Measurements from ENCODE around the gene ACOX3. TPM values are rescaled to one million over a fixed set of nuclear protein-coding genes. Genes with fewer than 3 reads are reported as not detected.
"Not testable (repeated sequence)": the region's sequence is repeated elsewhere in the genome, so short reads cannot be mapped to it uniquely, and the experiment has no call there.

The ACOX3 gene
- total RNA-seq, 4 donors from 2014 or later: 42.3 to 86.2 (median 50.3) TPM

GRCh38 chr4:8349664-8350236 lies 90.8 kb downstream of the ACOX3 start:
- no peak overlapping the region for H3K27ac ChIP-seq
- intact Hi-C loops (cut with DNase I): no loop called here
- peaks cover 0 to 5% (median 0%) of the 10 kb centered on the region in 4 donors for H3K27me3 ChIP-seq
- TF ChIP-seq POLR2A (IDR thresholded peaks at IDR 0.05) (no peak), CTCF (IDR thresholded peaks at IDR 0.05) (no peak)
- no peak for DNase-seq
- peaks cover 0 to 14% (median 4%) of the 10 kb centered on the region in 3 donors for H3K4me1 ChIP-seq
- no peaks in the 10 kb centered on the region for H3K36me3 ChIP-seq
- no peak overlapping the region for H3K4me3 ChIP-seq
- no peaks in the 10 kb centered on the region for H3K9me3 ChIP-seq
- 83 to 84% methylated on average over 5 of the region's 7 CpGs for WGBS, 2 donors

GRCh38 chr4:8349236-8349635 lies 91.3 kb downstream of the ACOX3 start:
- DNase-seq; intact Hi-C loops (cut with DNase I); H3K36me3 ChIP-seq; H3K9me3 ChIP-seq; H3K4me3 ChIP-seq; H3K27ac ChIP-seq; H3K27me3 ChIP-seq: not testable (repeated sequence)
- H3K4me1 ChIP-seq: peaks cover 0 to 14% (median 4%) of the 10 kb centered on the region in 3 donors
- 70 to 89% methylated on average over 3 to 6 of the region's 11 CpGs for WGBS, 2 donors

GRCh38 chr4:8348071-8348470 lies 92.5 kb downstream of the ACOX3 start:
- no peak for DNase-seq
- no peaks in the 10 kb centered on the region for H3K36me3 ChIP-seq
- no peak for TF ChIP-seq POLR2A (IDR thresholded peaks at IDR 0.05)
- no peak for TF ChIP-seq CTCF (IDR thresholded peaks at IDR 0.05)
- 50 to 85% methylated on average over 2 to 4 of the region's 6 CpGs for WGBS, 2 donors
- H3K9me3 ChIP-seq: no peaks in the 10 kb centered on the region
- H3K4me3 ChIP-seq: no peak overlapping the region
- H3K4me1 ChIP-seq: peaks cover under 1 to 21% (median 7%) of the 10 kb centered on the region in 3 donors
- intact Hi-C loops (cut with DNase I): no loop called here
- H3K27ac ChIP-seq: no peak overlapping the region
- peaks cover 0 to 5% (median 0%) of the 10 kb centered on the region in 4 donors for H3K27me3 ChIP-seq

GRCh38 chr4:8347660-8348059 lies 92.9 kb downstream of the ACOX3 start:
- TF ChIP-seq POLR2A (IDR thresholded peaks at IDR 0.05) (no peak), CTCF (IDR thresholded peaks at IDR 0.05) (no peak)
- Histone ChIP-seq H3K27me3 (peaks cover 0 to 5% (median 0%) of the 10 kb centered on the region in 4 donors), H3K4me3 (no peak overlapping the region), H3K4me1 (peaks cover 4 to 24% (median 5%) of the 10 kb centered on the region in 3 donors), H3K9me3 (no peaks in the 10 kb centered on the region), H3K27ac (no peak overlapping the region), H3K36me3 (no peaks in the 10 kb centered on the region)
- intact Hi-C loops (cut with DNase I): no loop called here
- no peak for DNase-seq
- WGBS, 2 donors: 60 to 94% methylated on average over 1 to 3 of the region's 7 CpGs

GRCh38 chr4:8346838-8347605 lies 93.5 kb downstream of the ACOX3 start:
- Histone ChIP-seq H3K36me3 (no peaks in the 10 kb centered on the region), H3K4me1 (peaks cover 3 to 21% (median 4%) of the 10 kb centered on the region in 3 donors), H3K4me3 (no peak overlapping the region), H3K9me3 (no peaks in the 10 kb centered on the region), H3K27ac (no peak overlapping the region), H3K27me3 (peaks cover 0 to 5% (median 0%) of the 10 kb centered on the region in 4 donors)
- intact Hi-C loops (cut with DNase I): no loop called here
- TF ChIP-seq POLR2A (IDR thresholded peaks at IDR 0.05) (no peak), CTCF (IDR thresholded peaks at IDR 0.05) (no peak)
- no peak for DNase-seq
- WGBS, 2 donors: 59 to 74% methylated on average over 3 to 7 of the region's 16 CpGs
